DOHH2 (cell line): ENCODE data around the gene IYD.
"Not testable (repeated sequence)": the region's sequence is repeated elsewhere in the genome, so short reads cannot be mapped to it uniquely, and the experiment has no call there.

Source experiments
- H3F3A ChIP-seq: fragments of 200-600 bp; sonication (generic), shearing (Covaris generic); 2 replicates; pipeline ENCODE4 v1.6.0; 2016; ENCODE audit warnings: antibody characterized with exemption, mild to moderate bottlenecking; ENCODE audit not compliant: control insufficient read depth, insufficient read depth
- H3K27ac ChIP-seq: fragments of 200-600 bp; sonication (generic); 2 replicates; pipeline ENCODE4 v1.5.1; 2014; ENCODE audit warnings: low read depth, mild to moderate bottlenecking, low read length, moderate library complexity
- H3K27me3 ChIP-seq: fragments of 200-600 bp; sonication (generic); 2 replicates; pipeline ENCODE4 v1.6.1; 2014; ENCODE audit warnings: mild to moderate bottlenecking, low read length, mixed read lengths; ENCODE audit not compliant: control insufficient read depth
- H3K36me3 ChIP-seq: fragments of 200-600 bp; sonication (generic); 2 replicates; pipeline ENCODE4 v1.6.1; 2014; ENCODE audit warnings: mild to moderate bottlenecking, low read length, moderate library complexity, mixed read lengths; ENCODE audit not compliant: control insufficient read depth
- H3K4me1 ChIP-seq: fragments of 200-600 bp; sonication (generic); 2 replicates; pipeline ENCODE4 v1.6.1; 2014; ENCODE audit warnings: mild to moderate bottlenecking, low read length, mixed read lengths; ENCODE audit not compliant: control insufficient read depth
- H3K4me2 ChIP-seq: fragments of 200-600 bp; sonication (generic); 2 replicates; pipeline ENCODE4 v1.6.0; 2014; ENCODE audit warnings: mild to moderate bottlenecking, low read length, moderate library complexity
- H3K4me3 ChIP-seq: fragments of 200-600 bp; sonication (generic); 2 replicates; pipeline ENCODE4 v1.5.1; 2014; ENCODE audit warnings: mild to moderate bottlenecking, low read length, mixed read lengths
- H3K79me2 ChIP-seq: fragments of 200-600 bp; sonication (generic); 2 replicates; pipeline ENCODE4 v1.6.1; 2014; ENCODE audit warnings: mild to moderate bottlenecking, low read length, mixed read lengths; ENCODE audit not compliant: control insufficient read depth
- H3K9me2 ChIP-seq: fragments of 200-600 bp; sonication (generic); replicated peaks from 2 replicates; pipeline ENCODE4 v1.6.1; 2014; ENCODE audit warnings: mild to moderate bottlenecking, low read length, mixed read lengths; ENCODE audit not compliant: control insufficient read depth
- H3K9me3 ChIP-seq: fragments of 200-600 bp; sonication (generic); 2 replicates; pipeline ENCODE4 v1.6.1; 2014; ENCODE audit warnings: antibody characterized with exemption, low read length, mixed read lengths; ENCODE audit not compliant: control insufficient read depth, insufficient read depth
- H4K20me1 ChIP-seq: fragments of 200-600 bp; sonication (generic); 2 replicates; pipeline ENCODE4 v1.6.0; 2014; ENCODE audit warnings: low read depth, mild to moderate bottlenecking, antibody characterized with exemption, low read length, moderate library complexity; ENCODE audit not compliant: control insufficient read depth, insufficient read depth
- CTCF ChIP-seq: fragments of 200-600 bp; sonication (generic); IDR thresholded peaks from one replicate; pipeline ENCODE4 v1.5.1; 2014; ENCODE audit warnings: antibody characterized with exemption, mild to moderate bottlenecking, low read depth, low read length; ENCODE audit not compliant: poor library complexity, severe bottlenecking
- EZH2phosphoT487 ChIP-seq: fragments of 200-600 bp; sonication (generic); IDR thresholded peaks from 2 replicates; pipeline ENCODE4 v1.6.1; 2017; ENCODE audit warnings: borderline replicate concordance, mild to moderate bottlenecking, antibody characterized with exemption, low read length, moderate library complexity, mixed read lengths

IYD gene

GRCh38 chr6:150448221-150448620, 79.4 kb downstream of the IYD start:
- no peak for TF ChIP-seq EZH2phosphoT487
- TF ChIP-seq CTCF: no peak
- H3K27me3 ChIP-seq: no peaks in the 10 kb centered on the region
- H3F3A ChIP-seq: no peaks in the 10 kb centered on the region
- H4K20me1 ChIP-seq: no peaks in the 10 kb centered on the region
- H3K36me3 ChIP-seq: no peaks in the 10 kb centered on the region
- no peak overlapping the region for H3K4me2 ChIP-seq
- no peaks in the 10 kb centered on the region for H3K9me2 ChIP-seq
- peaks cover 14% of the 10 kb centered on the region for H3K4me1 ChIP-seq
- no peaks in the 10 kb centered on the region for H3K79me2 ChIP-seq
- H3K4me3 ChIP-seq: no peak overlapping the region
- no peaks in the 10 kb centered on the region for H3K9me3 ChIP-seq
- H3K27ac ChIP-seq: no peak overlapping the region

DNA sequence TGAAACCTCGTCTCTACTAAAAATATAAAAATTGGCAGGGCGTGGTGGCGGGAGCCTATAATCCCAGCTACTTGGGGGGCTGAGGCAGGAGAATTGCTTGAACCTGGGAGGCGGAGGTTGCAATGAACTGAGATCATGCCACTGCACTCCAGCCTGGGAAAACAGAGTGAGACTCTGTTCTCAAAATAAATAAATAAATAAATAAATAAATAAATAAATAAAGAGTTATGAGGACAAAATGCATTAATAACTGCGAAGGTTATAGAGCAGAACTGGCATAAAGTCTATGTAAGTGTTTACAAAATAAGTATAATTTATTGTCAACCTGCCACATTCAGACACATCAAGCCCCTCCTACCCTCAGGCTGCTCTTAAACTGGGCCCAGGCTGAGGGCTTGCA, 80.2 kb downstream of the IYD start:
- H3K36me3 ChIP-seq, H3K27ac ChIP-seq, H4K20me1 ChIP-seq, H3K4me3 ChIP-seq, H3K27me3 ChIP-seq, H3K79me2 ChIP-seq, H3K4me2 ChIP-seq, H3K9me3 ChIP-seq, H3F3A ChIP-seq, H3K9me2 ChIP-seq: not testable (repeated sequence)
- peaks cover 14% of the 10 kb centered on the region for H3K4me1 ChIP-seq

- Histone ChIP-seq H3F3A (no peaks in the 10 kb centered on the region), H3K4me3 (no peak overlapping the region), H3K4me2 (no peak overlapping the region), H3K36me3 (no peaks in the 10 kb centered on the region), H3K9me2 (no peaks in the 10 kb centered on the region), H3K9me3 (no peaks in the 10 kb centered on the region), H3K27ac (no peak overlapping the region), H3K79me2 (no peaks in the 10 kb centered on the region), H3K27me3 (no peaks in the 10 kb centered on the region), H3K4me1 (peaks cover 24% of the 10 kb centered on the region), H4K20me1 (no peaks in the 10 kb centered on the region)
- TF ChIP-seq EZH2phosphoT487 (no peak), CTCF (no peak)
These were observed 82.1 kb downstream of the IYD start for GRCh38 chr6:150450918-150451317.

- Histone ChIP-seq H3K9me2 (no peaks in the 10 kb centered on the region), H3K79me2 (no peaks in the 10 kb centered on the region), H3K4me1 (peaks cover 23% of the 10 kb centered on the region), H4K20me1 (no peaks in the 10 kb centered on the region), H3K27ac (no peak overlapping the region), H3K27me3 (no peaks in the 10 kb centered on the region), H3K9me3 (no peaks in the 10 kb centered on the region), H3K4me2 (no peak overlapping the region), H3K4me3 (no peak overlapping the region), H3F3A (no peaks in the 10 kb centered on the region), H3K36me3 (no peaks in the 10 kb centered on the region)
- TF ChIP-seq CTCF (no peak), EZH2phosphoT487 (no peak)
These were observed 83.1 kb downstream of the IYD start for GRCh38 chr6:150451807-150452427.
